Adrenal gland (tissue), 12 donors: ENCODE measurements around the gene TENM4. TPM values are rescaled to one million over a fixed set of nuclear protein-coding genes. Genes with fewer than 3 reads are reported as not detected.

Experiments used
- DNase-seq, 7 donors: peaks; one replicate each; pipeline ENCODE4 v3.0.0-alpha.2; 2019 to 2020
- H3K27ac ChIP-seq, 5 donors: fragments of 200-600 bp; sonication (generic) in 4 of 5; 1 replicate in 3 of 5; 2 replicates in 2 of 5; pipeline versions ENCODE4 v1.5.1 to v1.8.0; 2016 to 2020; ENCODE audit warnings: mild to moderate bottlenecking in 1 of 5
- H3K27me3 ChIP-seq: fragments of 200-600 bp; 2 replicates; pipeline ENCODE4 v1.8.0; 2021
- H3K36me3 ChIP-seq, 2 donors: fragments of 200-600 bp; replicated peaks in 1 of 2; 1 replicate in 1 of 2; 2 replicates in 1 of 2; pipeline versions ENCODE4 v1.5.1 to v1.8.0; 2018 to 2022
- H3K4me1 ChIP-seq, 2 donors: fragments of 200-600 bp; replicated peaks in 1 of 2; 1 replicate in 1 of 2; 2 replicates in 1 of 2; pipeline versions ENCODE4 v1.5.1 to v1.8.0; 2018 to 2021
- H3K4me3 ChIP-seq, 4 donors: fragments of 200-600 bp; sonication (generic) in 3 of 4; one replicate each; pipeline ENCODE4 v1.5.1; 2016 to 2018
- H3K9me3 ChIP-seq, 3 donors: fragments of 200-600 bp; sonication (generic) in 1 of 3; replicated peaks in 1 of 3; 1 replicate in 2 of 3; 2 replicates in 1 of 3; pipeline versions ENCODE4 v1.5.1 to v1.8.0; 2016 to 2021
- CTCF ChIP-seq, 6 experiments: fragments of 450-650 bp in 4 of 6; fragments of 200-600 bp in 2 of 6; sonication (generic) in 1 of 6; IDR thresholded peaks; 1 replicate in 5 of 6; 2 replicates in 1 of 6; pipeline versions ENCODE4 v1.5.1 to v1.8.0; 2016 to 2021; ENCODE audit warnings: antibody characterized with exemption in 6 of 6, mild to moderate bottlenecking in 2 of 6, moderate library complexity in 1 of 6
- POLR2A ChIP-seq, 2 donors: fragments of 450-650 bp; IDR thresholded peaks; one replicate each; pipeline ENCODE4 v1.6.1; 2017; ENCODE audit warnings: antibody characterized with exemption in 2 of 2, mild to moderate bottlenecking in 2 of 2, moderate library complexity in 1 of 2
- WGBS, 4 donors: extraction: QIAGEN DNeasy Blood & Tissue Kit in 2 of 4; methylation state at CpG; one replicate each; pipeline versions ENCODE4 v1.1.5 to v1.1.7; 2013 to 2017; 5-methylcytosine and 5-hydroxymethylcytosine counted together
- intact Hi-C, 2 donors: fragments of 100-400 bp; cut with DNase I; formaldehyde crosslinking; loops; one replicate each; pipeline versions ENCODE4 v1.14.1 to v1.15.0; 2022 to 2023
- polyA plus RNA-seq, 3 donors: library from polyadenylated mRNA; stranded (reverse); fragments of 200-250 nt in 2 of 3; fragments of 350-450 nt in 1 of 3; fragmentation: Illumina TruSeq in 1 of 3; extraction: RNeasy Lipid Tissue Mini Kit (QIAGEN cat#74804) in 1 of 3; gene quantifications; one replicate each; pipeline ENCODE4 v1.2.3, GENCODE V29; 2013 to 2014
- total RNA-seq, 9 donors: library from RNA; depleted of rRNA in 4 of 9; stranded (reverse); fragments of >200 nt in 4 of 9; fragments of 120-200 nt in 1 of 9; fragmentation: NEBNext Ultra II Directional in 1 of 9; extraction: Animal tissue kit (Norgen Biotek cat#: 25700) in 1 of 9; gene quantifications; one replicate each; pipeline versions ENCODE4 v1.1.0 to v1.2.4, GENCODE V29; 2013 to 2023
- donor health status: healthy with polysubstance abuse.
- donor health status: Bipolar disorder and iron deficiency.
- donor health status: DM: yes; HTN: yes; CAD: no.
- donor health status: DM: no; HTN: no; CAD: no.
- donor health status: DM: no; HTN: no; CAD: no.
- donor health status: DM: yes; HTN: yes; CAD: no.

The TENM4 gene
- total and polyA plus RNA-seq, 12 donors, result 0.74 to 24.9 (median 6.7) TPM

- 90 to 94% (median 91%) methylated on average over 7 of the region's 7 CpGs for WGBS, 4 donors
- intact Hi-C loops, result no loop called here
- no peaks in the 10 kb centered on the region for H3K4me1 ChIP-seq
- H3K27me3 ChIP-seq, result no peaks in the 10 kb centered on the region
- no peaks in the 10 kb centered on the region for H3K9me3 ChIP-seq
- H3K4me3 ChIP-seq, result no peak overlapping the region
- H3K27ac ChIP-seq, result no peak overlapping the region
- TF ChIP-seq POLR2A (IDR thresholded peaks at IDR 0.05) (no peak), CTCF (IDR thresholded peaks at IDR 0.05) (no peak)
- no peaks in the 10 kb centered on the region for H3K36me3 ChIP-seq
- no peak for DNase-seq
Observed at GRCh38 chr11:79189601-79190000, 251.2 kb downstream of the TENM4 start.

GRCh38 chr11:79189055-79189454 is 251.8 kb downstream of the TENM4 start:
- no peak for DNase-seq
- WGBS, 4 donors, result 63 to 74% (median 72%) methylated on average over 2 of the region's 2 CpGs
- no peak overlapping the region for H3K4me3 ChIP-seq
- no peak for TF ChIP-seq CTCF (IDR thresholded peaks at IDR 0.05)
- no peak for TF ChIP-seq POLR2A (IDR thresholded peaks at IDR 0.05)
- H3K4me1 ChIP-seq, result no peaks in the 10 kb centered on the region
- H3K27ac ChIP-seq, result no peak overlapping the region
- intact Hi-C loops, result no loop called here
- H3K9me3 ChIP-seq, result no peaks in the 10 kb centered on the region
- H3K36me3 ChIP-seq, result no peaks in the 10 kb centered on the region
- H3K27me3 ChIP-seq, result no peaks in the 10 kb centered on the region

- 89 to 97% (median 95%) methylated on average over 3 of the region's 3 CpGs for WGBS, 4 donors
- H3K4me3 ChIP-seq, result no peak overlapping the region
- DNase-seq, result no peak
- H3K9me3 ChIP-seq, result no peaks in the 10 kb centered on the region
- intact Hi-C loops, result no loop called here
- no peaks in the 10 kb centered on the region for H3K4me1 ChIP-seq
- TF ChIP-seq CTCF (IDR thresholded peaks at IDR 0.05), result no peak
- TF ChIP-seq POLR2A (IDR thresholded peaks at IDR 0.05), result no peak
- H3K27ac ChIP-seq, result no peak overlapping the region
- no peaks in the 10 kb centered on the region for H3K36me3 ChIP-seq
- no peaks in the 10 kb centered on the region for H3K27me3 ChIP-seq
Observed at GRCh38 chr11:79186669-79187068, 254.2 kb downstream of the TENM4 start.

GRCh38 chr11:79185351-79185750 is 255.5 kb downstream of the TENM4 start:
- Histone ChIP-seq H3K36me3 (no peaks in the 10 kb centered on the region), H3K27me3 (no peaks in the 10 kb centered on the region), H3K4me3 (no peak overlapping the region), H3K27ac (no peak overlapping the region), H3K4me1 (no peaks in the 10 kb centered on the region), H3K9me3 (no peaks in the 10 kb centered on the region)
- 63 to 75% (median 70%) methylated on average over 1 of the region's 1 CpG for WGBS, 4 donors
- TF ChIP-seq CTCF (IDR thresholded peaks at IDR 0.05) (no peak), POLR2A (IDR thresholded peaks at IDR 0.05) (no peak)
- peak in 6 of 7 donors; percentile 21 to 57 (median 44) for DNase-seq
- intact Hi-C loops, result no loop called here
